Measurements from ENCODE around the gene GIPC2.
"Not testable (repeated sequence)": the region's sequence is repeated elsewhere in the genome, so short reads cannot be mapped to it uniquely, and the experiment has no call there.

The GIPC2 gene

DNA sequence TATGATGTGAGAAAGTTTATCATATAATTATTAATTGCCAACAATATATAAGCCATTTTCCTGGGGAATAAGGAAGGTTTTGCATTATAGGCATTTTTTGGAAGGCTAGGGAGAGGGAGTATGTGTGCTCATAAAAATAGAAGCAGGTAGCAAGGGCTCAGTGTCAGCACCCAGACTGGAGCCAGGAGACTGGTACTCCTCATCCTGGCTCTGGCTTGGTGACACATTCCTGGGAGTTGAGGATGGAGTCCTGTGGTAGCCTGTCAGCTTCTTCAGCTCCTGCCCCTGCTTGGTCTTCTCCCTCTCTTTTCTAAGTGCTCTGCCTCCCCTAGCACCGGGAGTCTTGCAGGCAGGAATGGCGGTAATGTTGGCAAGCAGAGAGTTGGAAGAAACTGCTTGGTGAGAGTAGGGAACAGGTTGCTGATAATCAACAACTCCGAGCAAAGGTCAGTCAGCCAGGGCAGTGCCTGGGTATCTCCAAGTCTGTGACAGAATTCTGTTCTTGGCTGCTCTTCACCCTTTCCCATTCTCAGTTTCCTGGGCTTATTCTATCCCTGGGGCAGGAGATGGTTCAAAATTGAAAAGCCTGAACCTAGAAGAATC, 23.0 kb downstream of the GIPC2 start:
- no peak for DNase-seq (ENCODE audit: low read depth in 2 of 2)

DNA sequence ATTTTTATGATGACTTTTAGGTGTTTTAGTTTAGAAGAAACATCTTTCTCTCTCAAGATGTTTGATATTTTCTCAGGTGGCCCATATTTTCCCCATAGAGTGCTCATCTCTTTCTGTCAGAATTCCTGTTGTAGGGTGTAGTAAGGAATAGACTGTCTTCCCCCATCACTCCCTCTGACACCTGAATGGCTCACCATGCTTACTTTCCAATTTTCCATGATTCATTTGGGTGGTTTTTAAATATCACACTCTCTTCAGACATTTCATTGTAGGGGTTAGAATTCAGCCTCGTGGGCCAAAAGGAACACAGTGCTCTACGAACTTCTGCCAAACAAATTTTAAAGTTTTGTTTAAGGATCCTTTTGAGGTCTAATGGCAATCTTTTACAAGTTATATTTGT, 24.0 kb downstream of the GIPC2 start:
- no peak for DNase-seq (ENCODE audit: low read depth in 2 of 2)

DNA sequence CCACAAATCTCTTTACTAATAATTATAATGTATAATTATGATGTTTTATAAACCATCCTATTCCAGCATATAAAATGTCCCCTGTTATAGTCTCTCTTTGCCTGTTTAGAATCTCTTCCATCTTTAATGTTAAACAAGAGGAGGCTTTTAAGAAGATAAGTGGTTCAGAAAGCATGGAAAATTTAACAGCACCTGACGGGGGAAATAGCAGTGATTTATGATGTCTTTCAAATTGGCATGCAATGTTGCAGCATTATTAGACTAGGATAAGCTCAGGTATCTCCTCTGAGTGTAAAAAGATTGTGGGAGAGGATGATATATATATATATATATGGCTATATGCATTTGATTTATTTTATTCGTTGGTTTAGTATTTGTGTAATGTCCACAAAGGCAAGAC, 24.4 kb downstream of the GIPC2 start:
- no peak for DNase-seq (ENCODE audit: low read depth in 2 of 2)

DNA sequence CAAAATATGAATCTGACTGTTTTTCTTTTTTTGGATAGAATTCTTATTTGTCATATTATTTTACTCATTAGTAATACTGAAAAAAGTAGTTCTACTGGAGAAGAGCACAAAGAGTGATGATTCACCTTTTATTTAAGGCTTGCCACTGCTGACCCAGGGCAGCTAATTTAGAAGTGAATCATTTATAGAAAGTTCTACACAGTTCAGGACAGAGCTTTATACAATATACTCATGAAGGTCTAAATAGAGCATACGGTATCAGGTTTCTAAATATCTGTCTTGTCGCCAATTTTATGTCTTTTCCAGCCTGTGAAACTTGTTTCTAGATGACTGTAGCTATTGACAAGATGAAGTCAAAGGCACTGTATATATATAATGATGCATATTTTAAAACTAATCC, 25.0 kb downstream of the GIPC2 start:
- no peak for DNase-seq (ENCODE audit: low read depth in 2 of 2)

DNA sequence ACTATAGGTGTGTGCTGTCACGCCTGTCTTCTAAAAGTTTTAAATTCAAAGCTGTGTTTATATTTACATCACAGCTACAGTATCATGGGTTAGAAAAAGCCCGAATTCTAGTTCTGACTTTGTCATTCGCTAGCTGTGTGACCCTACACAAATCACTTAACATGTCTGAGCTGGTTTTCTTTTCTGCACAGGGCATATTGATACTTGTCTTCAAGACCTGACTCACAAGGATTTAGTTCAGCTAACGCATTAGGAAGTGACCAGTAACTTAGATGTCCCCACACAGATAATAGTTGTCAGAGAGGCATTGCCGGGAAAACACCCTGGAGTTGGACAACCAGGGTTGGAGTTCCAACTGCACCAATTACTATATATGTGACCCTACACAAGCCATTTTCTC, 25.9 kb downstream of the GIPC2 start:
- DNase-seq (ENCODE audit: low read depth in 2 of 2): no peak

DNA sequence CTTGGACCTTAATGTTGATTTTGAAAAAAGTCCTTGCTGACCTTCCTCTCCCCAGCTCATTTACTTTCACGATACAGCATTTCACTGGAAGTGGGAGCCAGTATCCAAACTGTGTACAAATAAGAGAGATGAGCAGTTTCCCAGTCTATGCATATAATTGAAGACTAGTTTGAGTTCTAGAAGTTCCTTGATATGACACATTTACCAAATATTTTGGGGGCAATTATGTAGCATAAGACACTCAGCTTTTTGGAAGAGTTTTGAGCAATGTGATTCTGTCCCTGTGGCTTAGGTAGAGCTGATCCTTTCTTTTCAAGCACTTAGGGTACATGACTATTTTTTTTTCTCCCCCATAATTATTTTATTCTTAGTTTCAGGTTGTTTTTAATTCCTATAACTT, 26.4 kb downstream of the GIPC2 start:
- no peak for DNase-seq (ENCODE audit: low read depth in 2 of 2)

DNA sequence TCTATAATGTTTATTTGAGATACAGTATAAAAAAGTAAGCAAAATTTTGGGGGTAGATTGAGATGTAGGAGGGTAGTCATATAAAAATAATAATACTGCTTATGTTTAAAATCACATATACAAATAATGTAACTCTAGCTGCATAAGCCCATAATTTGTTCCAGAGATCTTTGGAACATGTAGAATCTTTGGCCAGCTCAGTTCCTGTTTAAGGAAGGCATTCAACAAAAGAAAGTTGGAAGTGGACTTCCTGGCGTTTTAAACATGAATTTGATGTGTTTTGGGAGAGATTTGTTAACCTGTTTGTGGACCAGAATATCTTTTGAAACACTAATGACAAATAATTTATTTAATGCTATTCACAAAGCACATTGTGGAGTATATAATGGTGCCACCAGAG, 27.7 kb downstream of the GIPC2 start:
- no peak for DNase-seq (ENCODE audit: low read depth in 2 of 2)

DNA sequence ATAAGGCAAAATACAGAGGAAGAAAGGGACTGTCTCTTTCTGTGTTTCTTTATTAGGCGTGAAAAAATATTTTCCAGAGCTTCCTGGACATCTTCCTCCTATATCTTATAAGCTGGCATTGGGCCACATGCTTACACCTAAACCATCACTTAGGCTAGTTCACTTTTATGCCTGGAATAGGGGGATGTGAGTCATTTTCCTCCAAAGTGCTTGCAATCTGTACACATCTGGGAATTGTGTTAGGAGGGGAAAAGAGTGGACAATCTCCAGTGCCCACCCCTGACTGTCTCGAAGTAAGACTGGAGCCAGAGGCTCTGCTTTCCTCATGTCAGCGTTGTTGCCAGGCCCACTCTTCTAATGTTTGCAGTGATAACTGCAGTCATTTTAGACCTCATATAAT, 29.9 kb downstream of the GIPC2 start:
- DNase-seq (ENCODE audit: low read depth in 2 of 2): no peak

DNA sequence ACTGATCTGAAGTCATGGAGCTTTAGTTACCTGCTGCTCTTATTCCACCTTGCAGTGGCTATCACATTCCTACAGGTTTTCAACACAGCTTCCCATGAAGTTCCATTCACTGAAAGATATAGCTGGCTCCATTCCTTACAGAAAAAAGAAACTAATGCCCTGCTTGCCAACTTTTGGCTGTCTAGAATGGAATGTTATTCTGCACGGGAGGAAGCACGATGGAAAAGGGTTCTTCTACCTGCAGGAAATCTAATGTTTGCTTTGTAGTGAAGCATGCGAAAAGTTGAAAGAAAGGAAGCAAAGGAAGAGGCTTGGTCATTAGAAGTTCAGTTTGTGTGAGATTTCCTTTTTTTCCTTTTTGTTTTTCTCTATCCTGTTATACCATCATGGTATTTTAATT, 32.6 kb downstream of the GIPC2 start:
- DNase-seq (ENCODE audit: low read depth in 2 of 2): no peak

DNA sequence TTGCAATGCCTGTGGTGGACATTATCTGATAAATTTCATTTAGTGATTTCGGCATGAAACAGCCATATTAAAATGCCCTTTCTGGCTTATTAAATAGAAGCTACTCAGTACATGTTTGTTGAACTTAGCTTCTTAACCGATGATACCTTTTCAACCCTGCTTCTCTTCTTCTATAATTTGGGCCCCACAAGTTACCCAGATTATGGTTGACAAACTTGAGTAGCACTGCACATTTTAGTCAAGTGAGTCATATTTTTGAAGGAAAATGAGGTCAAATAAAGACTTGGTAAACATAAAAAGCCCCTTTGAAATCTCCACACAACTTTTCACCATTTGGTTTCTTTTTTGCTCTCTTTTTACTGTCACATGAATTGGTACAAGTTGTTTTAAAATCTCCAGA, 33.8 kb downstream of the GIPC2 start:
- no peak for DNase-seq (ENCODE audit: low read depth in 2 of 2)

DNA sequence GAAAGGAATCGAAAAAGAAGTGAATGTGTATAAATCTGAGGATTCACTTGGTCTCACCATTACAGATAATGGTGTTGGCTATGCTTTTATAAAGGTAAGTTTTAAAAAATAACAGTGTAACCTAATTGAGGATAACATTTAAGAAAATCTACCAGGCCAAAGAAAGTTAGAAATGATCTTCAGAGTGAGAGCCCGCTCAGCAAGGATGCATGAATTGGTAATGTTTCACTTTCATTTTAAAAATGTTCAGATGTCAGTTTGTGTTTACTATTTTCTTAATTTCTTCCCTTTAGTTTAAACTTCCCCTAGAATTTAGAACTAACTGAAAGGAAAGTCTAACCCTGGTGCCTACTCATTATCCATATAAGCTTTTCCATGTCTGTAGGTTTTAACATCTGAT, 35.0 kb downstream of the GIPC2 start:
- no peak for DNase-seq (ENCODE audit: low read depth in 2 of 2)

DNA sequence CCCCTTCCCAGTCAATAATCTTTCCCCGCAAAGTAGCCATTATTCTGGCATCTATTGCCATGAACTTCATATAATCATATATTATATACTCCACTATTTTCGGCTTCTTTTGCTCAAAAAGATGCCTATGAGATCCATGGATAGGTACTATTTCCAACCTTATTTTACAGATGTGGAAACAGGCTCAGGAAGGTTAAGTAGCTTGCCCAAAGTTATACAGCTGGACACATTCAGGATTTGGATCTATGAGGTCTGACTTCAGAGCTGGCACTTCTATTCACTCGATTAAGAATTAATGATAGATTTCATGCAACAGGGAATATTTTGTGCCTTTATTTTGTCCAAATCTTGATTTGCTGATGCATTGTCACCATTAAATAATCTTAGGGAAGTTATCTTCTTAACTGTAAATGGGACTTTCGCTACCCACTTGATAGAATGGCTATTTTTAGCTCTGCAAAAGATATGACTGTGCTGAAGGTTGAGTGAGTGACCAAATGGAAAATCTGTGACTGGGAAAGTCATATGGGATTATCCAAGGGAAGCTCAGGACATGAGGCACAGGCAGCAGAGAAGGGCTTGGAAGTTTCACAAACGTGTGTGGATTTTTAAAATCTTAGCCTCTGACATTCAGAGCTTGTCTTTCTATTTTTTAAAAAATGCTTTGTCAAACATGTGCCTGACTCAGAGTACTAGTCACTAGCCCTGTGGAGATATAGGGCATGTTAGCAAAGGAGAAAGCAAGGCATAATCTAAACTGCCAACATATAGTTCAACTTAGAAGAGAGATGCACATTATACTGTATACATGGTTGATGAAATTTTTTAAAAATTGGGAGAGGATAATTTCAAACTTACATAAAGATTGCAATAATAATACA, 36.5 kb downstream of the GIPC2 start:
- no peak for DNase-seq (ENCODE audit: low read depth in 2 of 2)

DNA sequence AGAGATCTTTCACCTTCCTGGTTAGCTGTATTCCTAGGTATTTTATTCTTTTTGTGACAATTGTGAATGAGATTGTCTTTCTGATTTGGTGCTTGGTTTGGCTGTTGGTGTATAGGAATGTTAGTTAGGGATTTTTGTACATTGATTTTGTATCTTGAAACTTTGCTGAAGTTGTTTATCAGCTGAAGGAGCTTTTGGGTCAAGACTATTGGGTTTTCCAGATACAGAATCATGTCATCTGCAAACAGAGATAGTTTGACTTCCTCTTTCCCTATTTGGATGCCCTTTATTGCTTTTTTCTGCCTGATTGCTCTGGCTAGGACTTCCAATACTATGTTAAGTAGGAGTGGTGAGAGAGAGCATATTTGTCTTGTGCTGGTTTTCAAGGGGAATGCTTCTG, 38.9 kb downstream of the GIPC2 start:
- not testable (repeated sequence) for DNase-seq (ENCODE audit: low read depth in 2 of 2)

DNA sequence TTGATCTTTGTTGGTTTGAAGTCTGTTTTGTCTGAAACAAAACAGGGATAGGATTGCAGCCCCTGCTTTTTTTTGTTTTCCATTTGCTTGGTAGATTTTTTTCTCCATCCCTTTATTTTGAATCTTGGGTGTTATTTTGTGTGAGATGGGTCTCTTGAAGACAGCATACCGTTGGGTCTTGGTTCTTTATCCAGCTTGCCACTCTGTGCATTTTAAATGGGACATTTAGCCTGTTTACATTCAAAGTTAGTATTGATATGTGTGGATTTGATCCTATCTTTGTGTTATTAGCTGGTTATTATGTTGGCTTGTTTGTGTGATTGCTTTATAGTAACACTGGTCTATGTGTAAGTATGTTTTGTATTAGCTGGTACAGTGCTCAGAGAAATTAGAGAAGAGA, 40.9 kb downstream of the GIPC2 start:
- no peak for DNase-seq (ENCODE audit: low read depth in 2 of 2)

DNA sequence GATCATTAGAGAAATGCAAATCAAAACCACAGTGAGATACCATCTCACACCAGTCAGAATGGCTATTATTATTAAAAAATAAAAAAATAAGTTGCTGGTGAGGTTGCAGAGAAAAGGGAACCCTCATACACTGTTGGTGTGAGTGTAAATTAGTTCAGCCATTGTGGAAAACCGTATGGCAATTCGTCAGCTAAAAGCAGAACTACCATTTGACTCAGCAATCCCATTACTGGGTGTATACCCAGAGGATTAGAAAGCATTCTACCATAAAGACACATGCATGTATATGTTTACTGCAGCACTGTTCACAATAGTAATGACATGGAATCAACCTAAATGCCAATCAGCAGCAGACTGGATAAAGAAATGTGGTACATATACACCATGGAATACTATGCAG, 42.2 kb downstream of the GIPC2 start:
- DNase-seq (ENCODE audit: low read depth in 2 of 2): no peak

DNA sequence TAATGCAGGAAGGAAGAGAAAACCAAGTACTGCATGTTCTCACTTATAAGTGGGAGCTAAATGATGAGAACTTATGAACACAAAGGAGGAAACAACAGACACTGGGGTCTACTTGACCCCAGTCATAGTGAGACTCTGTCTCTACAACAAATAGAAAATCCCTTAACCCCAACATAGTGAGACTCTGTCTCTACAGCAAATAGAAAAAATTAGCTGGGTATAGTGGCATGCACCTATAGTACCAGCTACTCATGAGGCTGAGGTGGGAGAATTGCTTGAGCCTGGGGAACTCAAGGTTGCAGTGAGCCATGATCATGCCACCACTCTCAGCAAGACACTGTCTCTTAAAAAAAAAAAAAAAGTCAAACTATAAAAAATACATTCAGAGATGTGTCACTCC, 42.7 kb downstream of the GIPC2 start:
- no peak for DNase-seq (ENCODE audit: low read depth in 2 of 2)

DNA sequence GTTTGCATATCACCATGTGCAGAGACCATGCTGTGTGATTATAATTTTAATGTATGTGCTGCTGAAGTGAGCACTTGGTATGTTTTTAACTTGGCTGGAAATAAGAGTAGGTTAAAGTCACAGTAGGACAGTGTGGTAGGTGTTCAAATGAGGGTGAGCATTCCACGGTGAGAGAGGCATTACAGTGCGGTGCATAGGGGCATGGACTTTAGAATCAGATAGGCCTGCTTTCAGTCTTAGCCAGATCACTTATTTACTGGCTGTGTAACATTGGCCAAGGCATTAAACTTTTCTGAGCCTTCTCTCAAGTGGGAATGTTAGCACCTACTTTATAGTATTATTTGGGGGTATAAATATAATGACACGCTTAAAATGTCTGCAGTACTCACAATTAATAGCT, 43.2 kb downstream of the GIPC2 start:
- DNase-seq (ENCODE audit: low read depth in 2 of 2): no peak

DNA sequence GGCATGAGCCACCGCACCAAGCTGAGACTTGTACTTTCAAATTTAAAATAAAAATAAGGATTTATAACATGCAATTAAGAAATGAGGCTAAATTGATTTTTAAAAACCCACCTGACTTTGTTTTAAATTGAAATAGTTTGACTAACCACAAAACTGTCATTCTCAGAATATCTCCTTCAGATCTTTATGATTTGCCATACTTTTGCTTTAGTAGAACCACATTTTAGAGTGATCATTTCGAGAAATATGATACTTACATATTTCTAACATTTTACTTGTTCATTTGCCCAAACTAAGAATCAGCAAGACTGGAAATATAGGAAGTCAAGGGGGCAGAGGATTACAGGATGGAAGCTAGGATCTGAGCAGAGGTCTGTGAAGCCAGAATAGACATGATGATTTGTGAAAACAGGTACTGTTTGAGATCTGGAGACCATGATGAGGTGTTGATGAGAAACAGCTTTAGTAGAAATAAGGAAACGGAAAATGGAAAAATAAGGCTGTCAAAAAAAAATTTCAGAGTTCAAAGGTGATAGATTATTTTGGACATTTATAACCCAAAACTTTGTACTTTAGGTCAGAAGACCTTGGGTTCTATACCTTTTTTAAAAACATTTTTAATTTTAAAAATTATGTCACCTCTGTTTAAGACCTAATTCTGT, 44.8 kb downstream of the GIPC2 start:
- no peak for DNase-seq (ENCODE audit: low read depth in 2 of 2)

DNA sequence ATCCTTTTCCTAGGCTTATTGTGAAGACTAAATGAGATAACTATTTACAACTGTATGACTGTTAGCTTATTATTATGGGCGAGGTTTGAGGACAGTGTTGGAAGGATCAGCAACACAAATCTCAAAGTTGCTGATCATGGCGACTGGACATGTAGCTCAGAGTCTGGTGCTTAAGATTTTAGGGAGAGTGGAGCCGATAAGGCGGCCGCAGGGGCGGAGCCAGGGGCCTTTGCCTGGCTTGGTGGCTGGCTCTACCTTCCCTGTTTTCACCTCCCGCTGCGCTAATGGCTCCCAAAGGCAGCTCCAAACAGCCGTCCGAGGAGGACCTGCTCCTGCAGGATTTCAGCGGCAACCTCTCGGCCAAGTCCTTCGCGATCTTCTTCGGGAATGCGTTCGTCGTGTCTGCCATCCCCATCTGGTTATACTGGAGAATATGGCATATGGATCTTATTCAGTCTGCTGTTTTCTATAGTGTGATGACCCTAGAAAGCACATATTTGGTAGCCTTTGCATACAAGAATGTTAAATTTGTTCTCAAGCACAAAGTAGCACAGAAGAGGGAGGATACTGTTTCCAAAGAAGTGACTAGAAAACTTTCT, 45.5 kb downstream of the GIPC2 start:
- no peak for DNase-seq (ENCODE audit: low read depth in 2 of 2)

DNA sequence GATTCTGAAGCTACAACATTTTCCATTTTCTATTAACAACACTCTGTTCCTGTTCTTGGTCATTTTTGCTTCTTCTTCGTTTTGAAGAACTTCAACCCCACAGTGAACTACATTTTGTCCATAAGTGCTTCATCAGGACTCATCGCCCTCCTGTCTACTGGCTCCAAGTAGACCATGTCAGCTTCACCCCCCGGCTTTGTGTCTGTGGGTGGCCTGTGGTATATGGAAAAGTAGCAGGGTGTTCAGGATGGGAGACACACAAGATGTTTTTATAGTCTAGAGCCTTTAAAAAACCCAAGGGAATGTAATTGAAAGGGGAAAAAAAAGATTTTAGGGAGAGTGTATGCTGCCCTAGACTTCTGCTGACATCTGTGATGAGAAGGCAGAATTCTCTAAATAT, 46.1 kb downstream of the GIPC2 start:
- no peak for DNase-seq (ENCODE audit: low read depth in 2 of 2)

DNA sequence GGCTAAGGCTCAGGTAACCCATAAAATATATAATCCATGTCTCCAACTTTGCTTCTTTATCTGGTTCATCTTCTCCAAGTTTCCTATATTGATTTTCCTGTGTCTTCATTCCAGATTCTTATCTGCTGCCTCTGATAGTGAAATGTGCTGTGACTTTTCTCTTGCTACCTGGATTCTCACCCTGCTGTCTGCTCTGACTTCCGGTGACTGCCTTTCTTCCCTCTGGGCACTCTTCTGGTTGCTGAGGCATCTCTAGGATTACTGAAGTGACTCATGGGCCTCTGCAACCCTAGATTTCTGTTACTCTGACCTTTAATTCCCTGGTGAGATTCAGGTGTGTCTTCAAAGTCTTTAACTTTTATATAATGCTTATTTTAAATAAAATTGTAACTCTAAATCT, 46.9 kb downstream of the GIPC2 start:
- no peak for DNase-seq (ENCODE audit: low read depth in 2 of 2)

DNA sequence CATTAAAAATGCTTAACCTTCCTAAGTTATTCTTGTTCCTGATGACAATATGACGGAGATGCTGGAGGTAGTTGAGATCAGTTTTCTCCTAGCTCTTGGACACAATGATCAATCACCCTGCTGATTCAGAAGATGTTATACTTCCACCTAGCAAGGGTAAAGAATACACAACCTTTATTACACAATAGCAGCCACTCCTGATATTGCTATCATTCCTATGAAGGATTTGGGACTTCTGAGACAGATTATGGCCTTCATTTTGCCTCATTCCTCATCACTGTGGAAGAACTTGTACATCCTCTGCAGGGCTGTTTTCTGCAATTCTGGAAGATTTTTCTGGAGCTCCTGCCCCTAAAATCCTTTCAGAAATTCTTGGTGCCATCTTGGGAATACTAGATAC, 47.8 kb downstream of the GIPC2 start:
- DNase-seq (ENCODE audit: low read depth in 2 of 2): no peak

DNA sequence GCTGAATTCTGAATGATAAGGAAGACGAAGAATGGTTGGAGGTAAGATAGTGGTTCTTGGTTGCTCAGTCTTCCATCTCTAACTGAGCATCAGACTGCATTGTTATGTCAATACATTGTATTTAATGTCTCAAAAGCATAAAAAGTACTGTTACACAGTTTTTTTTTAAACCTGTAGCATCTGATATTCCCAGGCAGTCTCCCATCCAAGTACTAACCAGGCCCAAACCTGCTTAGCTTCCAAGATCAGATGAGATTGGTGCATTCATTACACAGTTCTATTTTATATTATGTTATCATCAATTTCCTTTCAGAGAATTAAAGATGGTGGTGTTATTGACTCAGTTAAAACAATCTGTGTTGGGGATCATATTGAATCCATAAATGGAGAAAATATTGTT, 48.9 kb downstream of the GIPC2 start:
- DNase-seq (ENCODE audit: low read depth in 2 of 2): no peak

All from stimulated activated CD4-positive, alpha-beta T cell treated with anti-CD3 and anti-CD28 coated beads, Interleukin-15, amount 100 ng/mL, for 48 hours (primary cell).